Measurements from ENCODE around the gene LZTR1.

- no peak for TF ChIP-seq EZH2 (IDR thresholded peaks at IDR 0.05)
- no peak for TF ChIP-seq POLR2AphosphoS5 (IDR thresholded peaks at IDR 0.05; ENCODE audit: borderline replicate concordance, low read depth, low read length)
Measured at GRCh38 chr22:20996031-20996410, 13.9 kb downstream of the LZTR1 start.
